SU-DHL-6 (cell line): Measurements from ENCODE around the gene VAV3.

Experiments used
- H2AFZ ChIP-seq: fragments of 200-600 bp; sonication (generic); 2 replicates; pipeline ENCODE4 v1.6.1; 2014; ENCODE audit warnings: low read depth, mild to moderate bottlenecking, moderate library complexity, mixed read lengths, antibody characterized with exemption, low read length; ENCODE audit not compliant: severe bottlenecking
- H3F3A ChIP-seq: fragments of 200-600 bp; shearing (Covaris generic); 2 replicates; pipeline ENCODE4 v1.6.0; 2016; ENCODE audit warnings: antibody characterized with exemption, mild to moderate bottlenecking; ENCODE audit not compliant: insufficient read depth
- H3K27ac ChIP-seq: fragments of 200-600 bp; sonication (generic); 2 replicates; pipeline ENCODE4 v1.5.1; 2016; ENCODE audit warnings: low read depth, mild to moderate bottlenecking, low read length, moderate library complexity, mixed read lengths
- H3K27me3 ChIP-seq: fragments of 200-600 bp; sonication (generic), shearing (Covaris generic); 2 replicates; pipeline ENCODE4 v1.6.0; 2014; ENCODE audit warnings: mild to moderate bottlenecking, low read length
- H3K36me3 ChIP-seq: fragments of 200-600 bp; sonication (generic); 2 replicates; pipeline ENCODE4 v1.6.1; 2014; ENCODE audit warnings: mild to moderate bottlenecking, low read length, mixed read lengths
- H3K4me2 ChIP-seq: fragments of 300-600, 200-600 bp; shearing (Covaris generic), sonication (generic); 2 replicates; pipeline ENCODE4 v1.6.0; 2014; ENCODE audit warnings: low read length, low read depth, mild to moderate bottlenecking; ENCODE audit not compliant: poor library complexity, severe bottlenecking
- H3K4me3 ChIP-seq: fragments of 200-600 bp; sonication (generic); 2 replicates; pipeline ENCODE4 v1.5.1; 2014; ENCODE audit warnings: antibody characterized with exemption, low read length, mild to moderate bottlenecking, mixed read lengths; ENCODE audit not compliant: insufficient read depth, poor library complexity, severe bottlenecking
- H3K79me2 ChIP-seq: fragments of 200-600 bp; sonication (generic); 2 replicates; pipeline ENCODE4 v1.6.1; 2014; ENCODE audit warnings: mild to moderate bottlenecking, low read length, moderate library complexity; ENCODE audit not compliant: insufficient read depth
- H3K9ac ChIP-seq: fragments of 200-600 bp; sonication (generic); 2 replicates; pipeline ENCODE4 v1.7.0; 2014; ENCODE audit warnings: mild to moderate bottlenecking, low read length
- H3K9me2 ChIP-seq: fragments of 200-600 bp; sonication (generic); replicated peaks from 2 replicates; pipeline ENCODE4 v1.6.1; 2014; ENCODE audit warnings: low read length; ENCODE audit not compliant: insufficient read depth
- H3K9me3 ChIP-seq: fragments of 200-600 bp; sonication (generic); 2 replicates; pipeline ENCODE4 v1.6.1; 2014; ENCODE audit warnings: low read length, mixed read lengths; ENCODE audit not compliant: insufficient read depth
- H4K20me1 ChIP-seq: fragments of 200-600 bp; sonication (generic); 2 replicates; pipeline ENCODE4 v1.6.1; 2014; ENCODE audit warnings: low read depth, mild to moderate bottlenecking, antibody characterized with exemption, low read length, moderate library complexity, mixed read lengths
- CTCF ChIP-seq: fragments of 200-600 bp; sonication (generic); IDR thresholded peaks from one replicate; pipeline ENCODE4 v1.5.1; 2017; ENCODE audit warnings: antibody characterized with exemption, mild to moderate bottlenecking, low read length, moderate library complexity; ENCODE audit not compliant: insufficient read depth, poor library complexity, severe bottlenecking
- EZH2phosphoT487 ChIP-seq: fragments of 200-600 bp; sonication (generic), shearing (Covaris generic); conservative IDR thresholded peaks from 2 replicates; pipeline ENCODE4 v1.6.1; 2018; ENCODE audit warnings: mild to moderate bottlenecking, antibody characterized with exemption, low read length, moderate library complexity, mixed read lengths

The VAV3 gene

GRCh38 chr1:107661158-107661557 lies 303.8 kb downstream of the VAV3 start:
- Histone ChIP-seq H3K27me3 (no peaks in the 10 kb centered on the region), H4K20me1 (no peaks in the 10 kb centered on the region), H3K27ac (no peak overlapping the region), H3F3A (no peaks in the 10 kb centered on the region), H3K4me3 (no peak overlapping the region), H3K36me3 (no peaks in the 10 kb centered on the region), H3K9me3 (no peaks in the 10 kb centered on the region), H3K79me2 (no peaks in the 10 kb centered on the region), H3K4me2 (no peak overlapping the region), H3K9ac (no peak overlapping the region), H3K9me2 (no peaks in the 10 kb centered on the region), H2AFZ (no peak overlapping the region)
- TF ChIP-seq EZH2phosphoT487: no peak
- no peak for TF ChIP-seq CTCF

- H3K9ac ChIP-seq: no peak overlapping the region
- no peaks in the 10 kb centered on the region for H3K79me2 ChIP-seq
- H2AFZ ChIP-seq: no peak overlapping the region
- no peaks in the 10 kb centered on the region for H3F3A ChIP-seq
- TF ChIP-seq EZH2phosphoT487 (no peak), CTCF (no peak)
- H3K36me3 ChIP-seq: no peaks in the 10 kb centered on the region
- H3K9me2 ChIP-seq: no peaks in the 10 kb centered on the region
- no peaks in the 10 kb centered on the region for H3K27me3 ChIP-seq
- no peaks in the 10 kb centered on the region for H4K20me1 ChIP-seq
- no peak overlapping the region for H3K4me3 ChIP-seq
- no peak overlapping the region for H3K4me2 ChIP-seq
- no peak overlapping the region for H3K27ac ChIP-seq
- H3K9me3 ChIP-seq: no peaks in the 10 kb centered on the region
Measured at GRCh38 chr1:107659961-107660360, 305.0 kb downstream of the VAV3 start.

GRCh38 chr1:107657356-107657755 lies 307.6 kb downstream of the VAV3 start:
- Histone ChIP-seq H3K27me3 (no peaks in the 10 kb centered on the region), H4K20me1 (no peaks in the 10 kb centered on the region), H3F3A (no peaks in the 10 kb centered on the region), H3K27ac (no peak overlapping the region), H2AFZ (no peak overlapping the region), H3K36me3 (no peaks in the 10 kb centered on the region), H3K9me3 (no peaks in the 10 kb centered on the region), H3K79me2 (no peaks in the 10 kb centered on the region), H3K4me2 (no peak overlapping the region), H3K9ac (no peak overlapping the region), H3K4me3 (no peak overlapping the region), H3K9me2 (no peaks in the 10 kb centered on the region)
- TF ChIP-seq CTCF: no peak
- TF ChIP-seq EZH2phosphoT487: no peak

GRCh38 chr1:107653765-107654164 lies 311.2 kb downstream of the VAV3 start:
- no peaks in the 10 kb centered on the region for H3K36me3 ChIP-seq
- H3K4me3 ChIP-seq: no peak overlapping the region
- no peaks in the 10 kb centered on the region for H3K79me2 ChIP-seq
- H2AFZ ChIP-seq: no peak overlapping the region
- H3K9me2 ChIP-seq: no peaks in the 10 kb centered on the region
- H3K9me3 ChIP-seq: no peaks in the 10 kb centered on the region
- no peak overlapping the region for H3K9ac ChIP-seq
- no peak for TF ChIP-seq EZH2phosphoT487
- no peaks in the 10 kb centered on the region for H3F3A ChIP-seq
- H4K20me1 ChIP-seq: no peaks in the 10 kb centered on the region
- no peaks in the 10 kb centered on the region for H3K27me3 ChIP-seq
- H3K27ac ChIP-seq: no peak overlapping the region
- H3K4me2 ChIP-seq: no peak overlapping the region
